ENCODE measurements around the gene TMEM129.

TMEM129 gene

GRCh38 chr4:1712216-1713002, 8.7 kb downstream of the TMEM129 start, which contains the start of gene SLBP:
TSS of gene SLBP (minus strand) at chr4:1712319. CDS start at chr4:1712188, 131 bp downstream.
- no peak for TF ChIP-seq CTCF (IDR thresholded peaks at IDR 0.05; ENCODE audit: insufficient read depth, low read length, poor library complexity, severe bottlenecking)
- Histone ChIP-seq H3K36me3 (ENCODE audit: control insufficient read depth, insufficient read depth, low read length) (peaks cover 9% of the 10 kb centered on the region), H3K27me3 (replicated peaks; ENCODE audit: control insufficient read depth, insufficient read depth, low read length) (no peaks in the 10 kb centered on the region), H3K4me3 (replicated peaks; ENCODE audit: low read depth, low read length) (peak within 1 kb of the TSS; percentile 92)
- peak; percentile 100 for DNase-seq (ENCODE audit: extremely low read depth, insufficient read length)

- peak; percentile 68 for DNase-seq (ENCODE audit: extremely low read depth, insufficient read length)
- TF ChIP-seq CTCF (IDR thresholded peaks at IDR 0.05; ENCODE audit: insufficient read depth, low read length, poor library complexity, severe bottlenecking) = no peak
- H3K4me3 ChIP-seq (replicated peaks; ENCODE audit: low read depth, low read length) = peak overlapping the region; percentile 92
- peaks cover 6% of the 10 kb centered on the region for H3K36me3 ChIP-seq (ENCODE audit: control insufficient read depth, insufficient read depth, low read length)
- no peaks in the 10 kb centered on the region for H3K27me3 ChIP-seq (replicated peaks; ENCODE audit: control insufficient read depth, insufficient read depth, low read length)
Observed at GRCh38 chr4:1711571-1712215, 9.4 kb downstream of the TMEM129 start.

DNA sequence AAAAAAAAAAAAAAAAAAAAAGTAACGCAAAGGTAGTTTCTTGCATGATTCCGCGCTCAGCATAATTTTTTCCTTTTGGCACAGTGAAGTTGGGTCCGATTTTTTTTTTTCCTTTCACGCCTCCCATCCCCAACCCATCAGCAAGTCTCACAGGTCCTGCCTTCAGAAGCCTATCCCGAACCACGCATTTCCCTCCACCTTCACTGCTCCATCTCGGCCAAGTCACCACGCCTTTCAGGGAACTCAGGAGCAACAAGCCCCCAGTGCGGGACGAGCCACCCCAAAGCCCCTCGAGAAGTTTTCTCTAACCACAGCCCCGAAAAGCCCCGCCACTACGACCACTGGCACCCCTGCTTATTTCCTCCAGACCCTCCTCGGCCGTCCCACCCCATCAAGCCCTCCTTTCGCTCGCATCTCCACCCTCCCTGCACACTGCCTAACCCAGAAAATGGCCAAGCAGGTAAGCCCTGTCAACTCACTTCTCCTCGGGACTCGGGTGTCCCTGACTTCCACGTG, 10.0 kb downstream of the TMEM129 start:
- peak; percentile 37 for DNase-seq (ENCODE audit: extremely low read depth, insufficient read length)
- Histone ChIP-seq H3K36me3 (ENCODE audit: control insufficient read depth, insufficient read depth, low read length) (peaks cover 4% of the 10 kb centered on the region), H3K27me3 (replicated peaks; ENCODE audit: control insufficient read depth, insufficient read depth, low read length) (no peaks in the 10 kb centered on the region), H3K4me3 (replicated peaks; ENCODE audit: low read depth, low read length) (peak overlapping the region; percentile 92)
- TF ChIP-seq CTCF (IDR thresholded peaks at IDR 0.05; ENCODE audit: insufficient read depth, low read length, poor library complexity, severe bottlenecking) = no peak

- TF ChIP-seq CTCF (IDR thresholded peaks at IDR 0.05; ENCODE audit: insufficient read depth, low read length, poor library complexity, severe bottlenecking) = no peak
- H3K4me3 ChIP-seq (replicated peaks; ENCODE audit: low read depth, low read length) = no peak overlapping the region
- H3K36me3 ChIP-seq (ENCODE audit: control insufficient read depth, insufficient read depth, low read length) = peaks cover 10% of the 10 kb centered on the region
- DNase-seq (ENCODE audit: extremely low read depth, insufficient read length) = no peak
- H3K27me3 ChIP-seq (replicated peaks; ENCODE audit: control insufficient read depth, insufficient read depth, low read length) = no peaks in the 10 kb centered on the region
Observed at GRCh38 chr4:1708581-1708980, 12.5 kb downstream of the TMEM129 start.

GRCh38 chr4:1706358-1706757, 14.8 kb downstream of the TMEM129 start:
- H3K4me3 ChIP-seq (replicated peaks; ENCODE audit: low read depth, low read length) = no peak overlapping the region
- no peak for TF ChIP-seq CTCF (IDR thresholded peaks at IDR 0.05; ENCODE audit: insufficient read depth, low read length, poor library complexity, severe bottlenecking)
- H3K36me3 ChIP-seq (ENCODE audit: control insufficient read depth, insufficient read depth, low read length) = peaks cover 12% of the 10 kb centered on the region
- H3K27me3 ChIP-seq (replicated peaks; ENCODE audit: control insufficient read depth, insufficient read depth, low read length) = no peaks in the 10 kb centered on the region
- no peak for DNase-seq (ENCODE audit: extremely low read depth, insufficient read length)

Measured in GM06990 (cell line).